ENCODE measurements around the gene POLR2B.

DNA sequence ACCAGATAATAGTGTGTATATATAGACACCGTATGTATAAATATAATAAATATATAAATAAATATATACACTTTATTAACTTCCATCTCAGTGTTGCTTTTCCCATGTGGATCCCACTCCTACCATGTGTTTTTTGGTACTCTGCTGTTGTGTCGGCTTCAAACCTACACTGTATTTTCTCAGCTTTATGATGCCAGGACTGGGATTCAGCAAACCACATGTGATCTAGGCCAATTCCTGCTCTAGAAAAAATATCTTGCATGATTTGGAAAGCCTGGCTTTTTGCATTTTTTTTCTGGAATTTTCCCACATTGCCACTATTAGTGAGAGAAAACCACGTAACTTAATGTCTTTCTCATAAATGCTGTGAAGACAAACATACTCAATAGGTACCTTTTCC is 55.8 kb downstream of the POLR2B start:
- TF ChIP-seq RAD21 (IDR thresholded peaks at IDR 0.05 in 1 of 2, conservative IDR thresholded peaks at IDR 0.05 in 1 of 2; ENCODE audit: low read depth in 2 of 2, low read length in 2 of 2) = no peak
- TF ChIP-seq TCF12 (IDR thresholded peaks at IDR 0.05; ENCODE audit: low read depth, low read length) = no peak
- TF ChIP-seq, protein P1, sequence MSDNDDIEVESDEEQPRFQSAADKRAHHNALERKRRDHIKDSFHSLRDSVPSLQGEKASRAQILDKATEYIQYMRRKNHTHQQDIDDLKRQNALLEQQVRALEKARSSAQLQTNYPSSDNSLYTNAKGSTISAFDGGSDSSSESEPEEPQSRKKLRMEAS (IDR thresholded peaks at IDR 0.05) = no peak
- TF ChIP-seq CTCF (IDR thresholded peaks at IDR 0.05; ENCODE audit: control extremely low read depth in 1 of 3, insufficient read depth in 1 of 3, low read depth in 1 of 3, low read length in 3 of 3) = no peak
- TF ChIP-seq EZH2 (IDR thresholded peaks at IDR 0.05; ENCODE audit: low read depth, low read length, severe bottlenecking) = no peak
- no peak for TF ChIP-seq POLR2A (IDR thresholded peaks at IDR 0.05; ENCODE audit: control extremely low read depth in 1 of 2, low read depth in 2 of 2, low read length in 2 of 2)
- TF ChIP-seq, protein P2, sequence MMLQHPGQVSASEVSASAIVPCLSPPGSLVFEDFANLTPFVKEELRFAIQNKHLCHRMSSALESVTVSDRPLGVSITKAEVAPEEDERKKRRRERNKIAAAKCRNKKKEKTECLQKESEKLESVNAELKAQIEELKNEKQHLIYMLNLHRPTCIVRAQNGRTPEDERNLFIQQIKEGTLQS (IDR thresholded peaks at IDR 0.05; ENCODE audit: insufficient read depth, low read depth, low read length) = no peak
- no peak for TF ChIP-seq RBBP5 (IDR thresholded peaks at IDR 0.05; ENCODE audit: borderline replicate concordance, low read depth, low read length)
- TF ChIP-seq JUND (IDR thresholded peaks at IDR 0.05; ENCODE audit: low read length) = no peak
- TF ChIP-seq, protein P3, sequence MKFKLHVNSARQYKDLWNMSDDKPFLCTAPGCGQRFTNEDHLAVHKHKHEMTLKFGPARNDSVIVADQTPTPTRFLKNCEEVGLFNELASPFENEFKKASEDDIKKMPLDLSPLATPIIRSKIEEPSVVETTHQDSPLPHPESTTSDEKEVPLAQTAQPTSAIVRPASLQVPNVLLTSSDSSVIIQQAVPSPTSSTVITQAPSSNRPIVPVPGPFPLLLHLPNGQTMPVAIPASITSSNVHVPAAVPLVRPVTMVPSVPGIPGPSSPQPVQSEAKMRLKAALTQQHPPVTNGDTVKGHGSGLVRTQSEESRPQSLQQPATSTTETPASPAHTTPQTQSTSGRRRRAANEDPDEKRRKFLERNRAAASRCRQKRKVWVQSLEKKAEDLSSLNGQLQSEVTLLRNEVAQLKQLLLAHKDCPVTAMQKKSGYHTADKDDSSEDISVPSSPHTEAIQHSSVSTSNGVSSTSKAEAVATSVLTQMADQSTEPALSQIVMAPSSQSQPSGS (IDR thresholded peaks at IDR 0.05; ENCODE audit: low read length) = no peak
